ENCODE results near the gene STAT6.

- TF ChIP-seq CTCF (IDR thresholded peaks at IDR 0.05): no peak
- no peak for TF ChIP-seq USF2 (IDR thresholded peaks at IDR 0.05)
- no peak for TF ChIP-seq POLR2AphosphoS2 (conservative IDR thresholded peaks at IDR 0.05; ENCODE audit: low read length)
- no peak for TF ChIP-seq EP300 (IDR thresholded peaks at IDR 0.05)
- TF ChIP-seq ESRRA (IDR thresholded peaks at IDR 0.05; ENCODE audit: borderline replicate concordance, low read length): no peak
- no peak for TF ChIP-seq POLR2A (IDR thresholded peaks at IDR 0.05; ENCODE audit: low read length)
- TF ChIP-seq SREBF2 (IDR thresholded peaks at IDR 0.05): no peak
Measured at GRCh38 chr12:57099047-57099714, 12.0 kb downstream of the STAT6 start.

All from A549 (cell line).